ENCODE results near the gene CCNB2. TPM values are rescaled to one million over a fixed set of nuclear protein-coding genes. Genes with fewer than 3 reads are reported as not detected.

Gene CCNB2
- polyA plus RNA-seq, 1 of the 3 experiments (the other 2 are of a cell fraction), result 46.6 TPM

GRCh38 chr15:59153466-59153865 lies 48.5 kb downstream of the CCNB2 start:
- Histone ChIP-seq H3K36me3 (replicated peaks in 1 of 2; ENCODE audit: control insufficient read depth in 1 of 2, insufficient read depth in 2 of 2, low read length in 1 of 2) (peaks cover 12 to 21% of the 10 kb centered on the region in 2 experiments), H3K4me2 (no peak overlapping the region)

More at GRCh38 chr15:59153466-59153865, 48.5 kb downstream of the CCNB2 start:
- Histone ChIP-seq H3K9ac (no peak overlapping the region), H2AFZ (ENCODE audit: low read depth) (no peak overlapping the region), H3K9me3 (no peaks in the 10 kb centered on the region), H3K4me3 (ENCODE audit: low read depth in 2 of 2, low read length in 1 of 2) (no peak overlapping the region), H3K27ac (ENCODE audit: low read depth in 2 of 2, low read length in 1 of 2) (no peak overlapping the region), H3F3A (replicated peaks; ENCODE audit: insufficient read depth) (no peaks in the 10 kb centered on the region), H3K9me2 (no peaks in the 10 kb centered on the region), H3K79me2 (ENCODE audit: insufficient read depth) (no peaks in the 10 kb centered on the region), H3K4me1 (ENCODE audit: control insufficient read depth in 1 of 2, insufficient read depth in 2 of 2, low read depth in 1 of 2, low read length in 1 of 2) (no peaks in the 10 kb centered on the region), H4K20me1 (ENCODE audit: insufficient read depth) (no peaks in the 10 kb centered on the region), H3K27me3 (ENCODE audit: insufficient read depth) (no peaks in the 10 kb centered on the region)
- 94% methylated on average over 8 of the region's 8 CpGs for WGBS (ENCODE audit: low lambda C conversion rate)
- ChIA-PET POLR2A (no interaction called here), CTCF (interaction anchor here (0.8 to 0.9 kb wide), 2 partner anchors 173 to 338 kb away, joined by 3 to 4 read pairs; no protein-coding TSS in a partner anchor)
- DNase-seq, result no peak
- no peak for TF ChIP-seq SMC3 (IDR thresholded peaks at IDR 0.05; ENCODE audit: low read depth, low read length)
- TF ChIP-seq TAF1 (IDR thresholded peaks at IDR 0.05; ENCODE audit: borderline replicate concordance, low read depth, low read length), result no peak
- no peak for TF ChIP-seq TEAD4 (IDR thresholded peaks at IDR 0.05; ENCODE audit: borderline replicate concordance, insufficient read depth)
- no peak for TF ChIP-seq FOSL2 (IDR thresholded peaks at IDR 0.05; ENCODE audit: borderline replicate concordance, low read depth)
- TF ChIP-seq MEF2A (IDR thresholded peaks at IDR 0.05; ENCODE audit: borderline replicate concordance, low read depth), result no peak
- TF ChIP-seq MAX (IDR thresholded peaks at IDR 0.05; ENCODE audit: low read depth), result no peak
- no peak for TF ChIP-seq POLR2AphosphoS5 (IDR thresholded peaks at IDR 0.05; ENCODE audit: low read depth, low read length)
- TF ChIP-seq JUND (IDR thresholded peaks at IDR 0.05), result no peak
- no peak for TF ChIP-seq EZH2phosphoT487 (IDR thresholded peaks at IDR 0.05; ENCODE audit: borderline replicate concordance, low read depth)
- TF ChIP-seq, protein P1, sequence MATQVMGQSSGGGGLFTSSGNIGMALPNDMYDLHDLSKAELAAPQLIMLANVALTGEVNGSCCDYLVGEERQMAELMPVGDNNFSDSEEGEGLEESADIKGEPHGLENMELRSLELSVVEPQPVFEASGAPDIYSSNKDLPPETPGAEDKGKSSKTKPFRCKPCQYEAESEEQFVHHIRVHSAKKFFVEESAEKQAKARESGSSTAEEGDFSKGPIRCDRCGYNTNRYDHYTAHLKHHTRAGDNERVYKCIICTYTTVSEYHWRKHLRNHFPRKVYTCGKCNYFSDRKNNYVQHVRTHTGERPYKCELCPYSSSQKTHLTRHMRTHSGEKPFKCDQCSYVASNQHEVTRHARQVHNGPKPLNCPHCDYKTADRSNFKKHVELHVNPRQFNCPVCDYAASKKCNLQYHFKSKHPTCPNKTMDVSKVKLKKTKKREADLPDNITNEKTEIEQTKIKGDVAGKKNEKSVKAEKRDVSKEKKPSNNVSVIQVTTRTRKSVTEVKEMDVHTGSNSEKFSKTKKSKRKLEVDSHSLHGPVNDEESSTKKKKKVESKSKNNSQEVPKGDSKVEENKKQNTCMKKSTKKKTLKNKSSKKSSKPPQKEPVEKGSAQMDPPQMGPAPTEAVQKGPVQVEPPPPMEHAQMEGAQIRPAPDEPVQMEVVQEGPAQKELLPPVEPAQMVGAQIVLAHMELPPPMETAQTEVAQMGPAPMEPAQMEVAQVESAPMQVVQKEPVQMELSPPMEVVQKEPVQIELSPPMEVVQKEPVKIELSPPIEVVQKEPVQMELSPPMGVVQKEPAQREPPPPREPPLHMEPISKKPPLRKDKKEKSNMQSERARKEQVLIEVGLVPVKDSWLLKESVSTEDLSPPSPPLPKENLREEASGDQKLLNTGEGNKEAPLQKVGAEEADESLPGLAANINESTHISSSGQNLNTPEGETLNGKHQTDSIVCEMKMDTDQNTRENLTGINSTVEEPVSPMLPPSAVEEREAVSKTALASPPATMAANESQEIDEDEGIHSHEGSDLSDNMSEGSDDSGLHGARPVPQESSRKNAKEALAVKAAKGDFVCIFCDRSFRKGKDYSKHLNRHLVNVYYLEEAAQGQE (IDR thresholded peaks at IDR 0.05; ENCODE audit: low read depth, low read length), result no peak
- no peak for TF ChIP-seq FOXJ3 (CRISPR knock-in tag; IDR thresholded peaks at IDR 0.05)
- no peak for TF ChIP-seq IRF3 (IDR thresholded peaks at IDR 0.05; ENCODE audit: low read depth, low read length)
- TF ChIP-seq RAD21 (IDR thresholded peaks at IDR 0.05; ENCODE audit: low read length), result no peak
- TF ChIP-seq, protein P2, sequence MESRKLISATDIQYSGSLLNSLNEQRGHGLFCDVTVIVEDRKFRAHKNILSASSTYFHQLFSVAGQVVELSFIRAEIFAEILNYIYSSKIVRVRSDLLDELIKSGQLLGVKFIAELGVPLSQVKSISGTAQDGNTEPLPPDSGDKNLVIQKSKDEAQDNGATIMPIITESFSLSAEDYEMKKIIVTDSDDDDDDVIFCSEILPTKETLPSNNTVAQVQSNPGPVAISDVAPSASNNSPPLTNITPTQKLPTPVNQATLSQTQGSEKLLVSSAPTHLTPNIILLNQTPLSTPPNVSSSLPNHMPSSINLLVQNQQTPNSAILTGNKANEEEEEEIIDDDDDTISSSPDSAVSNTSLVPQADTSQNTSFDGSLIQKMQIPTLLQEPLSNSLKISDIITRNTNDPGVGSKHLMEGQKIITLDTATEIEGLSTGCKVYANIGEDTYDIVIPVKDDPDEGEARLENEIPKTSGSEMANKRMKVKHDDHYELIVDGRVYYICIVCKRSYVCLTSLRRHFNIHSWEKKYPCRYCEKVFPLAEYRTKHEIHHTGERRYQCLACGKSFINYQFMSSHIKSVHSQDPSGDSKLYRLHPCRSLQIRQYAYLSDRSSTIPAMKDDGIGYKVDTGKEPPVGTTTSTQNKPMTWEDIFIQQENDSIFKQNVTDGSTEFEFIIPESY (IDR thresholded peaks at IDR 0.05; ENCODE audit: borderline replicate concordance, low read depth), result no peak
- TF ChIP-seq GATA2 (CRISPR knock-in tag; IDR thresholded peaks at IDR 0.05), result no peak
- no peak for TF ChIP-seq NFIC (IDR thresholded peaks at IDR 0.05; ENCODE audit: borderline replicate concordance)
- TF ChIP-seq ELF1 (IDR thresholded peaks at IDR 0.05), result no peak
- no peak for TF ChIP-seq USF1 (IDR thresholded peaks at IDR 0.05; ENCODE audit: borderline replicate concordance, low read depth)
